Measurements from ENCODE around the gene OR1F1.
"Not testable (repeated sequence)": the region's sequence is repeated elsewhere in the genome, so short reads cannot be mapped to it uniquely, and the experiment has no call there.

OR1F1 gene

DNA sequence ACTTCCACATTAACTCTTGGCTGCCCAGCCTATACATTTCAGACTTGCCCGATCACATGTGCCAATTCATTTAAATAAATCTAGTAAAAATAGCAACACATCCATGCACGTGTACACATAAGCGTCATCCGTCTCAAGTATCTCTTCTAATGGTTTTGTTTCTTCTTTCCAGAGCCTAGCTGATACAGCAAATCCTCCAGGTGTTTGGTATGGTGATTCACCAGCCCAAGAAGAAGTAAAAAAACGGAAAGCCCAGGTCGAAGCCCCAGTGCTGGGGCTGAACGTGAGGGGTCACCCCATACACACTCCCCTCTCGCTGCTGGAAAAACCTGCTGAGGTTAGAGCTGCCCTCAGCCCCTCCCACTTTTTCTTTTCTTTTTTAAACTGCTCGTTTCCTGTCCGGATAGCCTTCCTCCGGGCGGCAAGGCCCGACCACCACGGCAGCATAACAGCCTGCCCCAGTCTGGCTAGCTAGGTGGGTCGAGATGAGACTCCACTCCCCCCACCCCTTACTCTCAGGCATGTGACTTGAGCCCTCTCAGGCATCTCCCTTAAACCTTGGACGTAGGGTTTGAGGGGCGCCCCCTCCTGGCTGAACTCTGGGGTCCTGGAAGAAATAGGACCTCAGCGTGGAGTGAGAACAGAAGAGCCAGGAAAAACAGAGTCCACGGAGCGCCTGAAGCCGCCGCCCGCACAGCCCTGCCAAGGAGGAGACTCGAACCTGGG, 13.9 kb upstream of the OR1F1 start:
- peak; percentile 68 for DNase-seq (ENCODE audit: low spot score)

DNA sequence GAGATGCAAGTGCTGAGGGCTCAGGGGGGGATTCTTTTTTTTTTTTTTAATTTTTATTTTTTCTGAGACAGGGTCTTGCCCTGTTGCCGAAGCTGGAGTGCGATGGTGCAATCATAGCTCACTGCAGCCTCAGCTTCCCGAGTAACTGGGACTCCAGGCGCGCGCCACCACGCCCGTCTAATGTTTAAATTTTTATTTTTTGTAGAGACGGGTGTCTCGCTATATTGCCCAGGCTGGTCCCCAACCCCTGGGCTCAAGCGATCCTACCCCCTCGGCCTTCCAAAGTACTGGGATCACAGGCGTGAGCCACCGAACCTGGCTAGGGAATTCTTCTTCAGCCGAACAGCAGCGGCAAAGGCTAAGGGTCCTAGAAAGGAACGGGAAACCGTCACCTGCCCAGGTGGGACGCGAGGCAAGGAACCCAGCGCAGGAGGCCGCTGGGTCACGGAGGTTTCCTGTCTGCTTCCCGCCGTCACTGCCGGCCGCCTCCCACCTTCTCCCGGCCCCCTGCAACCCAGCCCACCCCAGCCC, 13.3 kb upstream of the OR1F1 start:
- no peak for DNase-seq (ENCODE audit: low spot score)

- no peak for DNase-seq (ENCODE audit: low spot score)
These were observed 12.6 kb upstream of the OR1F1 start for GRCh38 chr16:3175157-3176093.

GRCh38 chr16:3179651-3180050, 8.4 kb upstream of the OR1F1 start:
- DNase-seq (ENCODE audit: low spot score), result no peak

DNA sequence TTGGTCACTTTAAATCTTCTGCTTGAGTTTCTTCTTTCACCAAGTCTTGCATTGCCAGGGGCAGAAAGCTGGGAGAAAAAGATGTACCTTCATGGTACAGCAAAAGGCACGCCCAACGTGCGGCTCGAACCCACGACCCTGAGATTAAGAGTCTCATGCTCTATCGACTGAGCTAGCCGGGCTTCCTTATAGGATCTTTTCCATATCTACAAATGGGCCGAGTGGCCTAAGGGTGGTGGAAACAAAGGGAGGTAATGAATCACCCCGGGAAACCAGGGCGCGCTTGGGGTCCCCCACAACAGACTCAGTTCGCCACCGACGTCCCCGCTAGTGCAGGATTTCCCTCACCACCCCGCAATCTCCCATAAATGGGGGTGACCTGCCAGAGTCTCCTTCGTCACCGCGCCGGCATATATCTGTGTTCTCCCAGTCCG, 7.5 kb upstream of the OR1F1 start:
- DNase-seq (ENCODE audit: low spot score), result no peak

DNA sequence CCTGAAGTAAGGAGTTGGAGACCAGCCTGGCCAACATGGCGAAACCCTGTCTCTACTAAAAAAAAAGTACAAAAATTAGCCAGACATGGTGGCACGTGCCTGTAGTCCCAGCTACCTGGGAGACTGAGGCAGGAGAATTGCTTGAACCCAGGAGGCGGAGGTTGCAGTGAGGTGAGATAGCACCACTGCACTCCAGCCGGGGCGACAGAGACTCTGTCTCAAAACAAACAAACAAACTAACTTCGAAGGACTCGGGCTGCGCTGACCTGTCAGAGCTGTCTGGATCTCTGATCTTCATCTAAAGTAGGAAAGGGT, 5.8 kb upstream of the OR1F1 start:
- DNase-seq (ENCODE audit: low spot score), result not testable (repeated sequence)

GRCh38 chr16:3182608-3183444, 5.2 kb upstream of the OR1F1 start:
- DNase-seq (ENCODE audit: low spot score), result peak; percentile 70

DNA sequence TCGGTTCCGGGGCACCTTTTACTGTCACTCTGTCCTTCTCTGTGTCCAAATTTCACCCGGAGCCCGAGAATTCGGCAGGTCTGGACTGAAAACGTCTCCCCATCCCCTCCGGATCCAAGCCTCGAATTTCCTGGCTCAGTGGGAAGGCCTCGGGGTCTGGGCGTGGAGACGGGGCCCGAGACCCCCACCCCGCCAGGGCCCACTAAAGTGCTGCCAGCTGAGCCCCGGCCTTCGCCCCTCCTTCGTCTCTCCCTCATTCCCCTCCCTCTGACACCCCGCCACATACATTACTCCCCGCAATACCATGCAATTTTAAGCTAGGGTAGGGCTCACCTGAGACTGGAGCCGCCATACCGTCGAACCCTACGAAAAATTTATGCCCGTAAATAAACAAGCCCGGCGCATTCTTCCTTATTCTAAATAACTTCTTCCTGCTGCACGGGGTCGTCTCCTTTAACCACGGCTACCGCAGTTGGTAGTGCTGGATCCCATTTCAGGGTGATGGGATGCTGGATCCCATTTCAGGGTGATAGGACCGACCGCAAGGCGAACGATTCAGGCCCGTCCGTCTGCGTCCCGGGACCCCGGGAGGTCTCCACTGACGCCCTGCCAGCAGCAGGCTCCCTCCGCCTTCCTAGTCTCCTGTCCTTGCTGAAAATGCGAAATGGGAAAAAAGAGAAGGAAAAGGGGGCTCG, 4.4 kb upstream of the OR1F1 start:
- no peak for DNase-seq (ENCODE audit: low spot score)

DNA sequence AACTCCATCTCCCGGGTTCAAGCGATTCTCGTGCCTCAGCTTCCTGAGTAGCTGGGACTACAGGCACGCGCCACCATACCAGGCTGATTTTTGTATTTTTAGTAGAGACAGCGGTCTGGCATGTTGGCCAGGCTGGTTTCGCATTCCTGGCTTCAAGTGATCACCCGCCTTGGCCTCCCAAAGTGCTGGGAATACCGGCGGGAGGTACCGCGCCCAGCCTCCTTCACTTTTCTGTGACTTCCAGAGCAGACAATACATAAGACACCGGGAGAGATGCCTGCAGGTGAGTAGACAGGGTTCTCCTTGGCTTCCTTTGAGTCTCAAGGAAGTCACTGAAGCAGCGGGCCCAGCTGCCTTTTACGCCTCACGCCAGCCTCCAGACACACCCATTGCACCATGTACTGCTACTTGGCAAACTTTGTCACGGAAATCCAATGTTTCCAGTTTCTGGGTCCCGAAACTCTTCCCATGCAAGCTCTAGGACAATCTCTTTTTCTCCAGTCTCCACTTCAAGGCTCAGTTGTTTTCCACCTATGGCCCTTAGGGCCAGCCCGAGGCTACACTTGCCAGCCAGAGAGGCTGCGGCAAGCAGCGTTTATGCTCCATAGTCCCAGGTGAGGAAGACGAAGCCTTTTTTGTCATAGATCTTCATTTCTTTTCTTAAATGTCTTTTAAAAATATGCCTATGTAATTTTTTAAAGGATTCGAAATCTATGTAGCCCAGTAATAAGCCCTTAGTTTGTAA, 886 bp upstream of the OR1F1 start:
- DNase-seq (ENCODE audit: low spot score), result no peak

GRCh38 chr16:3188675-3188924, 596 bp downstream of the OR1F1 start:
- no peak for DNase-seq (ENCODE audit: low spot score)

- DNase-seq (ENCODE audit: low spot score), result peak; percentile 62
These were observed 1.2 kb downstream of the OR1F1 start for GRCh38 chr16:3188925-3189825.

GRCh38 chr16:3189869-3190268, 1.9 kb downstream of the OR1F1 start:
- no peak for DNase-seq (ENCODE audit: low spot score)

- no peak for DNase-seq (ENCODE audit: low spot score)
These were observed 2.9 kb downstream of the OR1F1 start for GRCh38 chr16:3190949-3191353.

DNA sequence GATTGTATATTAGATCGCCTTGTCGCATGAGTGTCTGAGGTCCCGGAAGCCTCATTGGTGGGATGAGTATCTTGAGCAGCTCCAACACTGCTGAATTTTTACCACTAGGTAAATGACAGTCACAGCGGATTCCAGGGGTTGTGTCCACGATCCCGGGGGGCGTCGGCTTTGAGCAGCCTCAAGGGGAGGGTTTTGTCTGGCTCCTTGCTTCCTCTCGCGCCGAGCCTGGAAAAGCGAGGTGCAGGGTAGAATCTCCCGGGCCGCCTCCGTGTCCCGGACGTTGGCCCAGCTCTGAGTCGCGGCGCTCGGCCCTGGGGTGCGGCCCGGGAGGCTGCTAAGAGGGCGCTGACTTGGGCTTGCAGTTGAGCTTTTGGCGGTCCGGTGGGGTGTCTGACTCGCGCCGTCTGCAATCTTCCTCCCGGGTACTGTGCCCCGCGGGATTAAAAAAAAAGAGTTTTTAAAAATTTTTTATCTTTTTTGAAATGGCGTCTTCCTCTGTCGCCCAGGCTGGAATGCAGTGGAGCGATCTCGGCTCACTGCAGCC, 4.5 kb downstream of the OR1F1 start:
- DNase-seq (ENCODE audit: low spot score), result no peak

- DNase-seq (ENCODE audit: low spot score), result no peak
These were observed 5.5 kb downstream of the OR1F1 start for GRCh38 chr16:3193221-3194212.

- DNase-seq (ENCODE audit: low spot score), result no peak
These were observed 6.8 kb downstream of the OR1F1 start for GRCh38 chr16:3194792-3195191.

- DNase-seq (ENCODE audit: low spot score), result no peak
These were observed 8.0 kb downstream of the OR1F1 start for GRCh38 chr16:3195975-3196374.

DNA sequence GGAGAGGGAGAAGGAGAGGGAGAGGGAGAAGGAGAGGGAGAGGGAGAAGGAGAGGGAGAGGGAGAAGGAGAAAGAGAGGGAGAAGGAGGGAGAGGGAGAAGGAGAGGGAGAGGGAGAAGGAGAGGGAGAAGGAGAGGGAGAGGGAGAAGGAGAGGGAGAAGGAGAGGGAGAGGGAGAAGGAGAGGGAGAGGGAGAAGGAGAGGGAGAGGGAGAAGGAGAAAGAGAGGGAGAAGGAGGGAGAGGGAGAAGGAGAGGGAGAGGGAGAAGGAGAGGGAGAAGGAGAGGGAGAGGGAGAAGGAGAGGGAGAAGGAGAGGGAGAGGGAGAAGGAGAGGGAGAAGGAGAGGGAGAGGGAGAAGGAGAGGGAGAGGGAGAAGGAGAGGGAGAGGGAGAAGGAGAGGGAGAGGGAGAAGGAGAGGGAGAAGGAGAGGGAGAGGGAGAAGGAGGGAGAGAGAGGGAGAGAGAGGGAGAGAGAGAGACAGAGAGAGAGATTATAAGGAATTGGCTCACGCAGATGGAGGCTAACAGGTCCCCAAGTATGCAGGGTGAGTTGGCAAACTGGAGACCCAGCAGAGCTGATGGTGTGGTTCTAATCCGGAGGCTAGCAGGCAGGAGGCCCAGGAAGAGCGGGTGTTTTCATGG, 9.8 kb downstream of the OR1F1 start:
- not testable (repeated sequence) for DNase-seq (ENCODE audit: low spot score)

All from SK-N-DZ (cell line).